Caki2 (cell line): ENCODE data around the gene RPL22. TPM values are rescaled to one million over a fixed set of nuclear protein-coding genes. Genes with fewer than 3 reads are reported as not detected.

Experiments used
- DNase-seq: peaks from one replicate; pipeline ENCODE4 v3.0.0-alpha.2; 2015; ENCODE audit warnings: low read depth
- in situ Hi-C: cut with HindIII; loops from 2 replicates; pipeline ENCODE4 v1.10.0; 2016; ENCODE audit warnings: low sequenced_read_pairs, low pct_unique_long_range_greater_than_20kb, mixed read lengths
- total RNA-seq: library from RNA; depleted of rRNA; stranded (reverse); fragments of >200 nt; shearing (Covaris generic); gene quantifications from 2 replicates; pipeline ENCODE4 v1.2.3, GENCODE V29; 2014; ENCODE audit warnings: low replicate concordance

Gene RPL22
- total RNA-seq, 1 experiment from 2014 or later = 215 TPM

- in situ Hi-C loops = no loop called here
- DNase-seq = no peak
Observed at GRCh38 chr1:6166221-6166620, 33.2 kb downstream of the RPL22 start.

DNA sequence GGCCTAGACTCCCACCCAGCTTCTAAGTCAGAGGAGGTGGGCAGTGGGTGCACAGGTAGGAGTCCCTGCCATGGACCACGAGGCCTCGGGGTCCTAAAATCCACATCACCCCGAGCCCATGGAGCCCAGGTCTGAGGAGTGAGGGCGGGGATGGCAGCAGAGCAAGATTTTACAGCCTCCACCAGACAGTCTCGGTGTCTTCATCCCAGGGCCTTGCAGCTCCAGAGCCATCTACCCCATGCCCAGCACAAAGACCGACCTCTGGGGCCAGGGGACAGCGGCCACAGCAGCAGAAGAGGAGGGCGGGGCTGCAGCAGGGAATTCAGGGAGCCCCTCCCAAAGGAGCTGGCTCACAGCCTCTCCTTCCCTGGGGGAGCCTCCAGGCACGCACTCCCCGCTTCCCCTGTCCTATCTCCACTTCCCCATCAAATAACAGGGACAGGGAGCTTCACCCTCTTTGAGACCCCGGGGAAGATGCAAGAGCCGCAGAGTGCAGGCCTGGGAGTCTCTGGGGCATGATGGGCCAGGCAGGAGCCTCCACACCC, 33.9 kb downstream of the RPL22 start:
- in situ Hi-C loops = no loop called here
- DNase-seq = no peak

GRCh38 chr1:6165027-6165426, 34.4 kb downstream of the RPL22 start:
- in situ Hi-C loops = no loop called here
- no peak for DNase-seq

GRCh38 chr1:6163973-6164617, 35.3 kb downstream of the RPL22 start:
- no peak for DNase-seq
- in situ Hi-C loops = no loop called here

DNA sequence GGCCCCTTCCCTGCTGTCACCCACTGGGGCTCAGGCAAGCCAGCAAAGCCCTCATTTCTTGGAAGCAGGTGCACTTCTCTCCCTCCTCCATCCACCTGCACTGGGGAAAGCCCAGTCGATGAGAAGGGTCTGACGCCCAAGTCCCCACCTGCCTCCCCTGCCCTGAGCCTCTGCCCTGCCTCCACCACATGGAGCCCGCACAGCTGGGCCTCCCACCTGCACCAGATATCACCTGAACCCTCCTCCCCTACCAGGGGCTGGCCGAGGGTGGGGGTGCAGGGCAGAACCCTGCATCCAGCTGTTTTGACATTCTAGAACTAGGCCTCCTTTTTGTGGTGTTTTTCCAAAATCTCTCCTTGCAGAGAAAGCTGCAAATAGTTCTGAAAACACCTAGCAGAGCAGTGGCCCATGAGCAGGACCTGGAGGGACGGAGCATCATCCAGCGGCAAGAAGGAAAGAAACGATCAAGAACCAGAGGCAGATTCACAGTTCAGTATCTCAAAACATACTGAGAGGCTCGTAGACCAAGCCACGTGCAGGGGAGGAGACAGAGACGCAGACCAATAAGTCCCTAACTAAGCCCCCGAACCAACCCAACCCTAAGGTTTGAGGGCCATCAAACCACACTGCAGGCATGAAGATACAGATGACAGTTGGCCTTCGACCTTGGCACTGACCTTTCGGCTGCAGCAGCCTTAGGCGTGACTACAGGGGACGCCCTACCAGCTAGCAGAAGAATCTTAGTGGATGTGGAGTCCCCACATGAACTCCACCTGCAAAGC, 36.0 kb downstream of the RPL22 start:
- in situ Hi-C loops = no loop called here
- no peak for DNase-seq

- in situ Hi-C loops = no loop called here
- no peak for DNase-seq
Observed at GRCh38 chr1:6162773-6163172, 36.6 kb downstream of the RPL22 start.

DNA sequence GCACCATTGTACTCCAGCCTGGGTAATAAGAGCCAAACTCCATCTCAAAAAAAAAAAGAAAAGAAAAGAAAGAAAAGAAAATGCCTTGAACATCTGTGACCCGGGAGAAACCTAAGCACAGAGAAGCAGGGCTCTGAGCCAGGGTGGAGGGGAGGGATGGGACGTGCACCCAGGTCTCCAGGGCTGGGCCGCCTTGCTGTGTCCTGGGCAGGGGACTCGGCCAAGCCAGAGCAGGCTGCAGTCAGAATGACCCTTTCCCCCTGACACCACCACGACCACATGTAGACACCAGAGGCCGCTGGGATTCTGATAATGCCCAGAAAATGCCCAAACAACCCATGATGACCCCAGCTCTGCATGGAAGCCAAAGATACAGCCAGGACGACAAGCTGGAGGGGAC, 37.1 kb downstream of the RPL22 start:
- in situ Hi-C loops = no loop called here
- DNase-seq = no peak

- DNase-seq = no peak
- in situ Hi-C loops = no loop called here
Observed at GRCh38 chr1:6158181-6158580, 41.2 kb downstream of the RPL22 start.

GRCh38 chr1:6157528-6158174, 41.7 kb downstream of the RPL22 start:
- in situ Hi-C loops = no loop called here
- peak; percentile 83 for DNase-seq

DNA sequence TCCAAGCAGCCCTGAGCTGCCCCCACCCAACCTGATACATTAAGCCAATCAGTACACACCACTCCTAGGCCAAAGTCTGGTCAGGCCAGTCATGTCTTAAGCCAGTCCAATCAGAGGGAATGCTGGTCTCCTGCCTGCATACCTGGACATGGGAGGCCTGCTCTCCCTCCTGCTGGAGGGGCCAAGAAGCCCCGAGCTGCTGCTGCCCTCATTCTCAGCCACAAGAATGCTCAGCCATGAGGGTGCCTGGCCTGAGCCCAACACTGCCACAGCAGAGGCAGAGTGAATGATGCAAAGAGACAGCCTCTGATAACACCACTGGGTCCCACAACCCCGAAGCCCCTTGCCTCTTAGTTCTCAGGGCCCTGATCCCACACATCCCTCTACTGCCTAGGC, 42.3 kb downstream of the RPL22 start:
- DNase-seq = no peak
- in situ Hi-C loops = no loop called here

- in situ Hi-C loops = no loop called here
- DNase-seq = no peak
Observed at GRCh38 chr1:6154525-6155319, 44.7 kb downstream of the RPL22 start.

- in situ Hi-C loops = no loop called here
- DNase-seq = no peak
Observed at GRCh38 chr1:6152882-6153281, 46.5 kb downstream of the RPL22 start.

DNA sequence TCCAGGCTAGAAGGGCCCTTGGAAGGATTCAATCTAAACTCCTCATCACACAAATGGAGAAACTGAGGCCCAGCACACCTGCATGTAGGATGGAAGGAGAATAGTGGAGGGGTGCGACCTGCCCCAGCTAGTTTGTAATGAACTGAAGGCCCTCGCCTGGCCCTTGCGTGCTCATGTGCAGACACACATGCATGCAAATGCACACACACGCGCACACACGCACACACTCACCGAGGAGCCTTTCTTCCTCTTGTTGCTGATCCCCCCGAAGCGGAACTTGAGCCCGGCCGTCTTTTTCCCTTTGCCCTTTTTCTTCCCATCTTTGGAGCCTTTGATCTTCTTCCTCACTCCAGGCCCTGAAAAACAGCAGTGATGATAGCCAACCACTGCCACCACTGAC, 47.2 kb downstream of the RPL22 start:
- in situ Hi-C loops = no loop called here

DNA sequence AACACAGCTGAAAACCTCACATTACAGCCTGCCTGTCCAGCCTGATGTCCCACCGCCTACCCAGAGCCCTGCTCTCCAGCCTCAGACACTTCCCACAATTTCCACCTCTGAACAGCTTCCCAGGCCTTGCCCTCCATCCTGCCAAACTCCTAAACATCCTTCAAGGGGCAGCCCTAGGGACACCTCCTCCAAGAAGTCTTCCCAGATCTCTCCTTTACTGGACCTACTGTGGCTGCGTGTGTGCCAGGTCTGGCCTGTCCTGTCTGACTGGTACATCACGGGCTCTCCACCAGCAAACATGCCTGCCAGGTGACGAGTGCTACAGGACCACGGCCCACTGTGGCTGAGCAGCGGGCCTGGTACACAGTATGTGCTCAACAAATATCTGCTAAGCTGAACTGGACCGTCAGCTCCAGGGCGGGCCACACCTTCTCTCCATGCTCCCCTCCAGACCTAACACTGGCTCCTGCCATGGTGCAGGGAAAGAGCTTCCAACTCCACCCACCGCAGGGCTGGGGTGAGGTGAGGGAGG, 48.0 kb downstream of the RPL22 start:
- in situ Hi-C loops = no loop called here
- DNase-seq = no peak

More for the DNA sequence above, 47.2 kb downstream of the RPL22 start:
- no peak for DNase-seq

DNA sequence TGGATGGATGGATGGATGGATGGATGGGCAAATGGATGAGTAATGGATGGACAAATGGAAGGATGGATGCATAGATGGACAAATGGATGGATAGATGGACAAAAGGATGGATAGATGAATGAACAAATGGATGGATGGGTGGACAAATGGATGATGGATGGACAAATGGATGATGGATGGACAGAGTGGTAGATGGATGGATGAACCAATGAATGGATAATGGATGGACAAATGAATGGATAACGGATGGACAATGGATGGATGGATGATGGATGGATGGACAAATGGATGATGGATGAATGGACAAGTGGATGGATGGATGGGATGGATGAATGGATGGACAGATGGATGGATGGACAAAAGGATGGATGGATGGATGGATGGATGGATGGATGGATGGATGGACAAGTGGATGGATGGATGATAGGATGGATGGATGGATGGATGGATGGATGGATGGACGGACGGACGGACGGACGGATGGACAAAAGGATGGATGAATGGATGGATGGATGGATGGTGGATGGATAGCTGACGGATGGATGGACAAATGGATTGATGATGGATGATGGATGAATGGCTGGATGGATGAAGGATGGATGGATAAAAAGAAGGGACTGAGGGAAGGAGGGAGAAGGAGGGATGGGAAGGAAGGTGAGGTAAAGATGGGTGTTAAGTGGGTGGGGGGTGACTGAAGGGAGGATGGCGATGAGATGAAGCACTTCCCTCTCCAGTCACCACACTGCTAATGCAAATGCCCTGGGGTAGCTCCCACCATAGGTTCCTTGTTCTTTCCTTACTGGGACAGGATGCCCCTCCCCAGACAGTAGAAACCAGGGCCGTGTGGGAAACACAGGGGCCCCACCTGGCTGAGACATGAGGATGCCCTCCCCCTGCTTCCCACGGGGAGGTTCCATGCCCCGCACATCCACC, 49.1 kb downstream of the RPL22 start:
- DNase-seq = no peak
- in situ Hi-C loops = no loop called here

DNA sequence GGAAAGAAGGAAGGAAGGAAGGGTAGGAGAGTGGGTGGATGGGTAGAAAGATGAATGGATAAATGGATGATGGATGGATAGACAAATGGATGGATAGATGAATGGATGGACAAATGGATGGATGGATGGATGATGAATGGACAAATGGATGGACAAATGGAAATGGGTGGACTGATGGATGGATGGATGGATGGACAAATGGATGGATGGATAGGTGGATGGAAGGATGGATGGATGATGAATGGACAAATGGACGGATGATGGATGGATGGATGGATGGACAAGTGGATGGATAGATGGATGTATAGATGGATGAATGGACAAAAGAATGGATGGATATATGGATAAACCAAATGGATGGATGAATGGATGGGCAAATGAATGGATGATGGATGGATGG, 49.8 kb downstream of the RPL22 start:
- no peak for DNase-seq
- in situ Hi-C loops = no loop called here

DNA sequence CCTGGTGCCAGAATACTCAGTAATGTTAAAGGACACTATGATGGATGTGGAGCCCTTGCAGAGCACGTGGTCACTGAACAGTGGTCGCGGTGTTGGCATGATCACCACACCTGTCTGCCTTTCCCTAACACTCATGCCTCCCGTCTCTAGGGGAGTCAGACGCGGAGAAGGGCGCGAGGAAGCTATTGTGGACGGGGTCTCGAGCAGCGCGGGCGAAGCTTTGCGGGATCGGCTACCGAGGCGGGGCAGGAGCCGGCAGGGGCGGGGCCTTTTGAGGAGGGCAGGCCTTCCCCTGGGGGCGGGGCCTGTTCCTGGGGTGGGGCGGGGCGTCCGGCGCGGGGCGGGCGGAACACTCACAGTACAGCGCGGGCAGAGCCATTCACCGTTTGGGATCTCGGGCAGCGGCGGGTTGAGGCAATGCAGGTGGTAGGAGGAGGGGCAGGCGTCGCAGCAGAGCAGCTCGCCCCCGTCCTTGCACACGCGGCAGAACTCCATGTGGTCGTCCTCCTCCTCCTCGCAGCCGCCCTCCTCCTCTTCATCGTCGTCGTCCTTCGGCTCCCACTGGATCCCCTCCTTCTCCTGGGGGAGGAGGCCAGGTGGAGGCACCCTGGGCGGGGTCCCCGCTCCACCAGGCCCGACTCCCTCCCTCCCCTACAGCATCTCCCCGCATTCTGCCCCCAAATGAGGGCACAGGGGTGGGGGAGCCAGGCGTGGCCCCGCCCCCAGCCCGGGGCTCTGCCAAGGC, 50.7 kb downstream of the RPL22 start:
- DNase-seq = peak; percentile 58
- in situ Hi-C loops = no loop called here
